Measurements from ENCODE around the gene PLXNB2. TPM values are rescaled to one million over a fixed set of nuclear protein-coding genes. Genes with fewer than 3 reads are reported as not detected.

Gene PLXNB2
- total RNA-seq, 1 donor from 2014 or later, result 95.2 TPM

DNA sequence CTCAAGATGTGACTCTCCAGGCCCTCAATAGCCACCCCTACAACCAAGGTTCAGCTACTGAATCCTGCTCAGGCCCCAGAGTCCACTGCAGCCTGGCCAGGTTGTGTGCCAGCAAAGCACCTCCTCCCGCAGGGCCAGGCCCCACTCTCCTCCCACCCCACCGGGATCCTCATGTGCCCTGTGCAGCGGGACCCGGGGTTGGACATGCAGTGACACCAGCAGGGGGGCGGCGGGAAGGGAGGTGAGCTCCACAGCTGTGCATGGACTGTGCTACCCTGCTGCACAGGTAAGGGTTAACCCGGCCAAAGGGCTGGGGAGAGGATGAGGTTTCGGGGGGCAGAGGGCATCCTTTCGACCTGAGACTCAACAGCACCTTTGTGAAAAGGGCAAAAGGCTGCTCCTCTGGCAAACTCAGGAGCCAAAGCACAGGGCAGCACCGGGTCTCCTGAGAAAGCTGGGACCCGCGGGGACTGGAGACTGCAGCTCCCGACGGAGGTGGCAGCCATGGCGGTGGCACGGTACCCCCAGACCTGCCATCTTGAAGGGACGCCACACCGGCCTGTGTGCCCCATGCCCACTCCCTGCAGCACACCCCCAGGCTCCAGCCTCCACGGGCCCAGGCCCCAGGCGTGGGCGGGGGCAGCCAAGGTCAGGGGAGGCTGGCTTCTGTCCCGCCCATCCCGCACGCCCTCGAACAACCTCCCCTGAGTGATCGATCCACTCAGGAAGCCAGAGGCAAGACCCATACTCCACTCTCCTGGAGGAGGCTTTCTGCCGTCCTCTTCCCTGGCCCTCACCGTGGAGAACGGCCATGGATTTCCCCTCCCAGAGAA is 10.6 kb downstream of the PLXNB2 start:
- H3K27ac Mint-ChIP-seq (ENCODE audit: unreplicated experiment), result no peak overlapping the region
- H3K4me1 Mint-ChIP-seq (ENCODE audit: low read depth, unreplicated experiment), result peaks cover 3% of the 10 kb centered on the region

DNA sequence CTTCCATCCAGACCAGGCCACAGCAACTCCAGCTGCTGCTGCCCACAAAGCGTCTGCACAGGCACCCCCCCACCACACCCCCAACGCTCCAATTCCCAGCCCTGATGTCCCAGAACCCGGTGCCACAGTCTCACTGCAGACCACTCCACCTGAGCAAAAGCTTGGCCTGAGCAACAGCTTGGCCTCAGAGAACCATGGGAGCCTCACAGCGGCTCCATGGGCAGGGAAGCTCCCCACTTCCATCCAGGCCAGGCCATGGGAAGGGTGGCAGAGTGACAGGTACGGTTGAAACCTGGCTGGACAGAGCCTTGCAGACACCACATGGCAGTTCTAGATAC is 13.2 kb downstream of the PLXNB2 start:
- no peaks in the 10 kb centered on the region for H3K27me3 Mint-ChIP-seq (ENCODE audit: unreplicated experiment)
- no peak overlapping the region for H3K4me3 Mint-ChIP-seq (ENCODE audit: unreplicated experiment)
- no peaks in the 10 kb centered on the region for H3K36me3 Mint-ChIP-seq (ENCODE audit: unreplicated experiment)
- no peak for DNase-seq
- H3K4me1 Mint-ChIP-seq (ENCODE audit: low read depth, unreplicated experiment), result peaks cover 3% of the 10 kb centered on the region
- no peak overlapping the region for H3K27ac Mint-ChIP-seq (ENCODE audit: unreplicated experiment)
- TF ChIP-seq, protein P1, sequence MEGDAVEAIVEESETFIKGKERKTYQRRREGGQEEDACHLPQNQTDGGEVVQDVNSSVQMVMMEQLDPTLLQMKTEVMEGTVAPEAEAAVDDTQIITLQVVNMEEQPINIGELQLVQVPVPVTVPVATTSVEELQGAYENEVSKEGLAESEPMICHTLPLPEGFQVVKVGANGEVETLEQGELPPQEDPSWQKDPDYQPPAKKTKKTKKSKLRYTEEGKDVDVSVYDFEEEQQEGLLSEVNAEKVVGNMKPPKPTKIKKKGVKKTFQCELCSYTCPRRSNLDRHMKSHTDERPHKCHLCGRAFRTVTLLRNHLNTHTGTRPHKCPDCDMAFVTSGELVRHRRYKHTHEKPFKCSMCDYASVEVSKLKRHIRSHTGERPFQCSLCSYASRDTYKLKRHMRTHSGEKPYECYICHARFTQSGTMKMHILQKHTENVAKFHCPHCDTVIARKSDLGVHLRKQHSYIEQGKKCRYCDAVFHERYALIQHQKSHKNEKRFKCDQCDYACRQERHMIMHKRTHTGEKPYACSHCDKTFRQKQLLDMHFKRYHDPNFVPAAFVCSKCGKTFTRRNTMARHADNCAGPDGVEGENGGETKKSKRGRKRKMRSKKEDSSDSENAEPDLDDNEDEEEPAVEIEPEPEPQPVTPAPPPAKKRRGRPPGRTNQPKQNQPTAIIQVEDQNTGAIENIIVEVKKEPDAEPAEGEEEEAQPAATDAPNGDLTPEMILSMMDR (IDR thresholded peaks at IDR 0.05; ENCODE audit: partially characterized antibody, unreplicated experiment), result no peak
- H3K9me3 Mint-ChIP-seq (ENCODE audit: unreplicated experiment), result peaks cover 3% of the 10 kb centered on the region

More for the DNA sequence above, 10.6 kb downstream of the PLXNB2 start:
- TF ChIP-seq, protein P1 (IDR thresholded peaks at IDR 0.05; ENCODE audit: partially characterized antibody, unreplicated experiment), result no peak
- Mint-ChIP-seq H3K27me3 (ENCODE audit: unreplicated experiment) (peaks cover 1% of the 10 kb centered on the region), H3K36me3 (ENCODE audit: unreplicated experiment) (no peaks in the 10 kb centered on the region), H3K9me3 (ENCODE audit: unreplicated experiment) (peaks cover 5% of the 10 kb centered on the region), H3K4me3 (ENCODE audit: unreplicated experiment) (no peak overlapping the region)
- no peak for DNase-seq

DNA sequence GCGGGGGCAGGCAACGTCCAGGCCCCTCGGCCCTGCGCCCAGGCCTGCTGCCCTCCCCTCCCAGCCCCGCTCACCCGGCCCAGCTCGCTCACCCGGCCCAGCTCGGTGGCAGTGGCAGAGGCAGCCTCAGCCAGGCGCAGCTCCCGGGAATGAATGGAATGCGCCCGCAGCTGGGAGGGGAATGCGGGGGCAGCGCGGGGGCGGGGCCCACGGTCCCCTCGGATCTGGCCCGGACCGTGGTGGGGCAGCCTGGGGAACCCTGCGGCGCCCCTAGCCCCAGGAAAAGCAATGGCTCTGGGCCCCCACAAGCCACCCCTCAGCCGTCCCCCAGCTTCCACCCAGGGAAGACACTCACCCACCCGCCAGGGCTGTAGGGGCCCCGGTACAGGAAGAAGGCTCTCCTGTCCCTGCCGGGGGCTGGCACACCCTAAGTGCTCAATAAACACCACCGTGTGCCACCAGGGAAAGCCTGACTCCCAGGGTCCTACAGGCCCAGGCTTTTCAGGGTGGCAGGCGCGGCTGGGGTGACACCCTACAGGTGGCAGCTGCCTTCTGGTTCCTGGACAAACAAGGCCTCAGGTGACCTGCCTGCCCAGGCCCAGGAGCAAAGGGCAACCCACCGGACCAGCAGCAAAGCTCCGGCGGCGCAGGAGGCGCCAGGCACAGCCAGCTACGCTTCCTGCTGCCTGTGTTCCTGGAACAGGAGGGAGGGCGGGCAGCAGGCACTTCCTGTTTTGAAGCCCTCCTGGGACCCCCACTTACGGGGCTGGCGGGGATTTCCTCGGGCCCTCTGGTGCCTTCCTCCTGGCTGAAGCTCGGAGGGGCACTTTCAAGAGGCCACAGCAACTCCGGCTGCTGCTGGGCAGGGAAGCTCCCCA is 13.8 kb downstream of the PLXNB2 start:
- TF ChIP-seq, protein P1 (IDR thresholded peaks at IDR 0.05; ENCODE audit: partially characterized antibody, unreplicated experiment), result no peak
- Mint-ChIP-seq H3K4me1 (ENCODE audit: low read depth, unreplicated experiment) (peaks cover 3% of the 10 kb centered on the region), H3K9me3 (ENCODE audit: unreplicated experiment) (peaks cover 3% of the 10 kb centered on the region), H3K27me3 (ENCODE audit: unreplicated experiment) (no peaks in the 10 kb centered on the region), H3K4me3 (ENCODE audit: unreplicated experiment) (no peak overlapping the region), H3K27ac (ENCODE audit: unreplicated experiment) (no peak overlapping the region), H3K36me3 (ENCODE audit: unreplicated experiment) (no peaks in the 10 kb centered on the region)
- DNase-seq, result no peak

DNA sequence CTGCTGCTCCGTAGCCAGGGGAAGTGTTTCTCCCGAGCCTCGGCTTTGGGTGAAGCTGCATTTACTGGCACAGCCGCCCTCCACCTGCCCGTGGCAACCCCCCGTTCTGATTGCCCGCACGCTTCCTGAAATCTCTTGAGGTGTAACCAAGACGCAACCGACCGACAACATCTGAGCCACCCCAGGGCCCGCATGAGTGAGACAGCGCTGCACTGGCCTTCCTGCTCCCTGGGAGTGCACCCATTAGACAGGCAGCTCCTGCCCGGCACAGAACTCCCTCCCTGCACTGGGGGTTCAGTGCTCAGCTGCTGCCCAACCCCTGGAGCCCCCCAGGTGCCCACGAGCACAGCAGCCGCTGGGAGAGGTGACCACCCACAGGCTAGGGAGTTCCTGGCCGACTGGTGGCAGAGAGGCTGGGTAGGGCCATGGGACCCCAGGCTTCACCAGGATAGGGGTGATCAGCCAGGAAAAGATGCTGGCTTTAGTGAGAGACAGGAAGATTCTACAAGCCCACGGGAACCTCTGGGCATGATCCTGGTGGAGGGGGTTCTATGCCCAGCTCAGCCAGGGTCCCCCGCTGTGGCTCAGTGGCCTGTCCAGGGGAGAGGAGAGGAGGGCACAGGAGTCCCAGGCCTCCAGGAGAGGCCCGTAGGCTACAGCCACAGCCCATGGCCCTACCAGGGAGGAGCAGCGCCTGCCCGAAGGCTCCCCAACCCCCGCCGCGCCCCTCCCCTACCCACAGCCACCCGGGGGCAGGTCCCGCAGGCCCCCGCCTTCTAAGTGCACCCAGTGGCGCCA is 14.6 kb downstream of the PLXNB2 start:
- H3K27ac Mint-ChIP-seq (ENCODE audit: unreplicated experiment), result no peak overlapping the region
- H3K4me3 Mint-ChIP-seq (ENCODE audit: unreplicated experiment), result no peak overlapping the region
- no peaks in the 10 kb centered on the region for H3K36me3 Mint-ChIP-seq (ENCODE audit: unreplicated experiment)
- H3K4me1 Mint-ChIP-seq (ENCODE audit: low read depth, unreplicated experiment), result peaks cover 3% of the 10 kb centered on the region
- no peaks in the 10 kb centered on the region for H3K27me3 Mint-ChIP-seq (ENCODE audit: unreplicated experiment)
- no peak for DNase-seq
- peaks cover 3% of the 10 kb centered on the region for H3K9me3 Mint-ChIP-seq (ENCODE audit: unreplicated experiment)
- TF ChIP-seq, protein P1 (IDR thresholded peaks at IDR 0.05; ENCODE audit: partially characterized antibody, unreplicated experiment), result no peak
